ENCODE results near the gene ALG9. TPM values are rescaled to one million over a fixed set of nuclear protein-coding genes. Genes with fewer than 3 reads are reported as not detected.

The ALG9 gene
- total and polyA plus RNA-seq, 2 donors from 2014 or later, result 27.8 to 30.0 TPM

DNA sequence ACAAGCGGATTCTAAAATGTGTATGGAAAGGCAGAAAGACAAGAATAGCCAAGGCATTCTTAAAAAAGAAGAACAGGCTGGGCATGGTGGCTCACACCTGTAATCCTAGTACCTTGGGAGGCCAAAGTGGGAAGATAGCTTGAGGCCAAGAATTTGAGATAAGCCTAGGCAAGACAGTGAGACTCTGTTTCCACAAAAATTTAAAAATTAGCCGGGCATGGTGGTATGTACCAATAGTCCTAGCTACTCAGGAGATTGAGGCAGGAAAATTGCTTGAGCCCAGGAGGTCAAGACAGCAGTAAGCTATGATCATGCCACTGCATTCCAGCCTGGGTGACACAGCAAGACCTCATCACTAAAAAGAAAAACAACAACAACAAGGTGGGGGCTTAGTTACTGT lies 59.2 kb downstream of the ALG9 start:
- no peak for FAIRE-seq

DNA sequence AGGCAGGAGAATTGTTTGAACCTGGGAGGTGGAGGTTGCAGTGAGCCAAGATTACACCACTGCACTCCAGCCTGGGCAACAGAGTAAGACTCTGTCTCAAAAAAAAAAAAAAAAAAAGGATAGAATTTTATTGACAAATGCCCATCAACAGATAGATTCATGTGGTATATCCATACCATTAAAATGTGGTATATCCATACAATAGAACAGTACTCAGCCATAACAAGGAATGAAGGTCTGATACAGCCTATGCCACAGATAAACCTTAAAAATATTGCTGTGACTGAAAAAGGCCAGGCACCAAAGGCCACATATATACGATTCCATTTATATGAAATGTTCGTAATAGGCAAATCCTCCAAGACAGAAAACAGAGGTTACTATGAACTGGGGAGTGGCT lies 59.9 kb downstream of the ALG9 start:
- intact Hi-C loops (cut with DNase I), result no loop called here
- no peak for FAIRE-seq

More for the DNA sequence above, 59.2 kb downstream of the ALG9 start:
- peaks cover 0 to 7% (median 5%) of the 10 kb centered on the region in 3 donors for H3K36me3 ChIP-seq (ENCODE audit: control insufficient read depth in 2 of 3, insufficient read depth in 3 of 3, low read length in 3 of 3)
- no peak overlapping the region for H3K27ac ChIP-seq (ENCODE audit: low read depth in 2 of 2, low read length in 2 of 2)
- H3K4me1 ChIP-seq (ENCODE audit: control insufficient read depth in 2 of 3, insufficient read depth in 2 of 3, low read depth in 1 of 3, low read length in 3 of 3), result peaks cover 0 to 2% (median 0%) of the 10 kb centered on the region in 3 donors
- H3K27me3 ChIP-seq (ENCODE audit: control insufficient read depth, insufficient read depth, low read length), result no peaks in the 10 kb centered on the region
- H3K4me3 ChIP-seq (ENCODE audit: low read length in 3 of 3), result no peak overlapping the region
- intact Hi-C loops (cut with DNase I), result no loop called here
- no peaks in the 10 kb centered on the region for H3K9me3 ChIP-seq (ENCODE audit: control insufficient read depth in 2 of 3, insufficient read depth in 1 of 3, low read length in 3 of 3)
- no peak overlapping the region for H3K9ac ChIP-seq (ENCODE audit: low read length in 3 of 3)
- TF ChIP-seq CTCF (IDR thresholded peaks at IDR 0.05; ENCODE audit: borderline replicate concordance, extremely low read depth, insufficient read depth), result no peak
- DNase-seq, result no peak

GRCh38 chr11:111808834-111809233 lies 62.5 kb downstream of the ALG9 start:
- FAIRE-seq (no peak), DNase-seq (no peak)
- no peak overlapping the region for H3K9ac ChIP-seq (ENCODE audit: low read length in 3 of 3)
- no peak overlapping the region for H3K27ac ChIP-seq (ENCODE audit: low read depth in 2 of 2, low read length in 2 of 2)
- intact Hi-C loops (cut with DNase I), result no loop called here
- H3K36me3 ChIP-seq (ENCODE audit: control insufficient read depth in 2 of 3, insufficient read depth in 3 of 3, low read length in 3 of 3), result peaks cover 0 to 14% (median 11%) of the 10 kb centered on the region in 3 donors
- H3K4me3 ChIP-seq (ENCODE audit: low read length in 3 of 3), result no peak overlapping the region
- no peaks in the 10 kb centered on the region for H3K9me3 ChIP-seq (ENCODE audit: control insufficient read depth in 2 of 3, insufficient read depth in 1 of 3, low read length in 3 of 3)
- TF ChIP-seq CTCF (IDR thresholded peaks at IDR 0.05; ENCODE audit: borderline replicate concordance, extremely low read depth, insufficient read depth), result no peak
- H3K27me3 ChIP-seq (ENCODE audit: control insufficient read depth, insufficient read depth, low read length), result no peaks in the 10 kb centered on the region
- H3K4me1 ChIP-seq (ENCODE audit: control insufficient read depth in 2 of 3, insufficient read depth in 2 of 3, low read depth in 1 of 3, low read length in 3 of 3), result no peaks in the 10 kb centered on the region

More for the DNA sequence above, 59.9 kb downstream of the ALG9 start:
- H3K27me3 ChIP-seq (ENCODE audit: control insufficient read depth, insufficient read depth, low read length), result no peaks in the 10 kb centered on the region
- peaks cover 0 to 7% (median 5%) of the 10 kb centered on the region in 3 donors for H3K36me3 ChIP-seq (ENCODE audit: control insufficient read depth in 2 of 3, insufficient read depth in 3 of 3, low read length in 3 of 3)
- DNase-seq, result no peak
- H3K9ac ChIP-seq (ENCODE audit: low read length in 3 of 3), result no peak overlapping the region
- no peak for TF ChIP-seq CTCF (IDR thresholded peaks at IDR 0.05; ENCODE audit: borderline replicate concordance, extremely low read depth, insufficient read depth)
- H3K4me3 ChIP-seq (ENCODE audit: low read length in 3 of 3), result no peak overlapping the region
- no peak overlapping the region for H3K27ac ChIP-seq (ENCODE audit: low read depth in 2 of 2, low read length in 2 of 2)
- peaks cover 0 to 2% (median 0%) of the 10 kb centered on the region in 3 donors for H3K4me1 ChIP-seq (ENCODE audit: control insufficient read depth in 2 of 3, insufficient read depth in 2 of 3, low read depth in 1 of 3, low read length in 3 of 3)
- no peaks in the 10 kb centered on the region for H3K9me3 ChIP-seq (ENCODE audit: control insufficient read depth in 2 of 3, insufficient read depth in 1 of 3, low read length in 3 of 3)

DNA sequence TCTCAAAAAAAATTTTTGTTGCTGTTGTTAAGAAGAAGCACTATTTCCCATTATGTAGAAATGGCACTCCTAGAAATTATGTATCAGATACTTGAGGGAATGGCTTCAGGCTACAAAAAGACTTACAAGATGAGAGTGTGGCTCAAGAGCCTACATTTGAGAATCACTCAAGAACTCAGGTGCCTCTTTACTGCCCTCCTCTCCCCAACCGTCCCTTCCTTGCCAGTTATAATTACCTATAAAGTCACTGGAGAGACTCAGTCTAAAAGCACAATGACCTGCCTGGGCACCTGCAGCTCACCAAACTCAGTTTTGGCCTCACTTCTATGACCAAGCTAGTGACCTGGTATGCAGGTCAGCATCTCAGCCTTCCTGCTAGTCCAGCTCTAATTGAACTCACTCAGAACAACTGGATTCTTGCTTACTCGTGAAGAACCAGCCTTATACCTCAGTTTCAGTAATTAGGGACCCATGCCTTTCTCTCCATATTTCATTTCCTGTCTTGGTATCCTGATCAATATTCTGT lies 63.3 kb downstream of the ALG9 start:
- no peak overlapping the region for H3K4me3 ChIP-seq (ENCODE audit: low read length in 3 of 3)
- H3K4me1 ChIP-seq (ENCODE audit: control insufficient read depth in 2 of 3, insufficient read depth in 2 of 3, low read depth in 1 of 3, low read length in 3 of 3), result no peaks in the 10 kb centered on the region
- intact Hi-C loops (cut with DNase I), result no loop called here
- peaks cover 0 to 14% (median 11%) of the 10 kb centered on the region in 3 donors for H3K36me3 ChIP-seq (ENCODE audit: control insufficient read depth in 2 of 3, insufficient read depth in 3 of 3, low read length in 3 of 3)
- no peaks in the 10 kb centered on the region for H3K9me3 ChIP-seq (ENCODE audit: control insufficient read depth in 2 of 3, insufficient read depth in 1 of 3, low read length in 3 of 3)
- no peak for TF ChIP-seq CTCF (IDR thresholded peaks at IDR 0.05; ENCODE audit: borderline replicate concordance, extremely low read depth, insufficient read depth)
- no peak overlapping the region for H3K27ac ChIP-seq (ENCODE audit: low read depth in 2 of 2, low read length in 2 of 2)
- no peak overlapping the region for H3K9ac ChIP-seq (ENCODE audit: low read length in 3 of 3)
- FAIRE-seq, result no peak
- no peaks in the 10 kb centered on the region for H3K27me3 ChIP-seq (ENCODE audit: control insufficient read depth, insufficient read depth, low read length)
- DNase-seq, result no peak

All from kidney (tissue), 14 donors.